GM12878 (cell line): Measurements from ENCODE around the gene LIMCH1.

Experiments used
- IKZF2 ChIP-seq, 2 experiments: fragments of 450-650 bp; IDR thresholded peaks; 2 replicates each; pipeline ENCODE4 v1.6.1; 2017; ENCODE audit warnings: mild to moderate bottlenecking in 2 of 2, moderate library complexity in 2 of 2
- MAX ChIP-seq: IDR thresholded peaks from 2 replicates; pipeline ENCODE4 v1.6.1; 2012; ENCODE audit warnings: low read depth, low read length, improper control_type of control experiment
- PAX5 ChIP-seq: IDR thresholded peaks from 2 replicates; pipeline ENCODE4 v1.6.1; 2011; ENCODE audit warnings: low read depth, low read length, borderline replicate concordance
- POLR2A ChIP-seq: IDR thresholded peaks from 2 replicates; pipeline ENCODE4 v1.6.1; 2011; ENCODE audit warnings: low read depth, mild to moderate bottlenecking, low read length
- TF ChIP-seq, protein P1 (sequence below), 3 experiments: IDR thresholded peaks in 2 of 3; conservative IDR thresholded peaks in 1 of 3; 2 replicates each; pipeline ENCODE4 v1.5.1; 2011; ENCODE audit warnings: low read depth in 3 of 3, low read length in 3 of 3, mild to moderate bottlenecking in 3 of 3, control low read depth in 2 of 3, moderate library complexity in 2 of 3, inconsistent platforms in 1 of 3, mixed read lengths in 1 of 3; ENCODE audit not compliant: control insufficient read depth in 2 of 3, insufficient read depth in 1 of 3; ENCODE audit errors: extremely low read depth in 1 of 3

DNA sequence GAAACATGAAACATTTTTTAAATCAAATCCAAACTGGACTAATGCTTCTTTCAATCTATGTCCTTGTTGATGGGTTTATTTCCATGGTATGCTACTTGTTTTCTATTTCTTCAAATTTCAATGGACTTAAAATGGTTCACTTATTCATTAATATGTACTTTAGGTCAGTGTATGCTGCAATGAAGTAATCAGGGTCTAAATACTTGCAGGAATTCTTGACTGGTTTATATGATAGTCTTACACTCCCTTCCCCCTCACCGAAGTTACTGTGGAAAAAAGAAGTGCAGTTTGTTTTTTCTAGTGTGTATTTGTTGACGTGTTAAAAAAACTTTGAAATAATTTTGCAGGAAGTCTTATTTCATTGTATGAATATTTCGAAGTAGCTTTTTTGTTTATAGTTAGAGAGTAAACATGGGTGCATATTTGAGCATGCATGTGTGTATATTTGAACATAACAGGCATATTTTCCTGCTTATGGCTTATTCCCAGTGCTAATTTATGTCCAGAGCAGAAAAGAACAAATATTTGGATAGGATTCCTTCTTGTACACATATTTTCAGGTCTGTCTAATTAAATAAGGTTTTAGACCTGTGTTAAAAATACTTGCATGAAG, 65.0 kb downstream of the LIMCH1 start:
- TF ChIP-seq, protein P1, sequence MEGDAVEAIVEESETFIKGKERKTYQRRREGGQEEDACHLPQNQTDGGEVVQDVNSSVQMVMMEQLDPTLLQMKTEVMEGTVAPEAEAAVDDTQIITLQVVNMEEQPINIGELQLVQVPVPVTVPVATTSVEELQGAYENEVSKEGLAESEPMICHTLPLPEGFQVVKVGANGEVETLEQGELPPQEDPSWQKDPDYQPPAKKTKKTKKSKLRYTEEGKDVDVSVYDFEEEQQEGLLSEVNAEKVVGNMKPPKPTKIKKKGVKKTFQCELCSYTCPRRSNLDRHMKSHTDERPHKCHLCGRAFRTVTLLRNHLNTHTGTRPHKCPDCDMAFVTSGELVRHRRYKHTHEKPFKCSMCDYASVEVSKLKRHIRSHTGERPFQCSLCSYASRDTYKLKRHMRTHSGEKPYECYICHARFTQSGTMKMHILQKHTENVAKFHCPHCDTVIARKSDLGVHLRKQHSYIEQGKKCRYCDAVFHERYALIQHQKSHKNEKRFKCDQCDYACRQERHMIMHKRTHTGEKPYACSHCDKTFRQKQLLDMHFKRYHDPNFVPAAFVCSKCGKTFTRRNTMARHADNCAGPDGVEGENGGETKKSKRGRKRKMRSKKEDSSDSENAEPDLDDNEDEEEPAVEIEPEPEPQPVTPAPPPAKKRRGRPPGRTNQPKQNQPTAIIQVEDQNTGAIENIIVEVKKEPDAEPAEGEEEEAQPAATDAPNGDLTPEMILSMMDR (IDR thresholded peaks at IDR 0.05 in 2 of 3, conservative IDR thresholded peaks at IDR 0.05 in 1 of 3; ENCODE audit: control insufficient read depth in 2 of 3, extremely low read depth in 1 of 3, insufficient read depth in 1 of 3, low read depth in 3 of 3, low read length in 3 of 3): no peak
- TF ChIP-seq PAX5 (no peak), POLR2A (no peak), MAX (no peak), IKZF2 (IDR thresholded peaks at IDR 0.05) (no peak)
